GM23248 (cell line): ENCODE measurements around the gene RND1.
"Not testable (repeated sequence)": the region's sequence is repeated elsewhere in the genome, so short reads cannot be mapped to it uniquely, and the experiment has no call there.

Source experiments
- EZH2 ChIP-seq: fragments of 200-600 bp; sonication (generic); IDR thresholded peaks from 2 replicates; pipeline ENCODE4 v1.6.1; 2018; ENCODE audit warnings: antibody characterized with exemption, mild to moderate bottlenecking; ENCODE audit not compliant: insufficient read depth, poor library complexity, severe bottlenecking
- EZH2phosphoT487 ChIP-seq: fragments of 200-600 bp; sonication (generic); IDR thresholded peaks from 2 replicates; pipeline ENCODE4 v1.6.1; 2018; ENCODE audit warnings: antibody characterized with exemption, moderate library complexity, mild to moderate bottlenecking, low read depth; ENCODE audit not compliant: insufficient read depth

DNA sequence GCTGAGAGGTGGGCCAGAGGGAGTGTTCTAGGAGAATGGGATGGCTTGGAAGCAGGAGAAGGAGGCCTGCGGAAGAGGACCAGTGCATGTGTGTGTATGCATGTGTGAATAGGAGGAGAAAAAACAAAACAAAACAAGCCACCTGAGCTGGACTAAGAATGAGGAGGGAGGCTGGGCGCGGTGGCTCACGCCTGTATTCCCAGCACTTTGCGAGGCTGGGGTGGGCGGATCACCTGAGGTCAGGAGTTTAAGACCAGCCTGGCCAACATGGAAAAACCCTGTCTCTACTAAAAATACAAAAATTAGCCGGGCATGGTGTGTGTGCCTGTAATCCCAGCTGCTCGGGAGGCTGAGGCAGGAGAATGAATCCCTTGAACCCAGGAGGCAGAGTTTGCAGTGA lies 7.9 kb upstream of the RND1 start:
- TF ChIP-seq EZH2phosphoT487, EZH2: not testable (repeated sequence)
